Umbilical cord (tissue), 2 donors: ENCODE data around the gene VGLL4. TPM values are rescaled to one million over a fixed set of nuclear protein-coding genes. Genes with fewer than 3 reads are reported as not detected.
"Not testable (repeated sequence)": the region's sequence is repeated elsewhere in the genome, so short reads cannot be mapped to it uniquely, and the experiment has no call there.

Experiments used
- DNase-seq: peaks from one replicate; pipeline ENCODE4 v3.0.0-alpha.2; 2015; ENCODE audit warnings: low spot score
- total RNA-seq: library from RNA; depleted of rRNA; stranded (reverse); fragments of >200 nt; gene quantifications from one replicate; pipeline ENCODE4 v1.2.3, GENCODE V29; 2014; ENCODE audit warnings: low replicate concordance; ENCODE audit not compliant: insufficient read depth

Gene VGLL4
- total RNA-seq, 1 donor from 2014 or later, result 122 TPM

- DNase-seq, result no peak
These were observed 55.9 kb downstream of the VGLL4 start for GRCh38 chr3:11587766-11588165.

- DNase-seq, result no peak
These were observed 59.1 kb downstream of the VGLL4 start for GRCh38 chr3:11584570-11584969.

GRCh38 chr3:11583638-11584046 is 60.1 kb downstream of the VGLL4 start:
- DNase-seq, result no peak

- DNase-seq, result peak; percentile 67
These were observed 60.5 kb downstream of the VGLL4 start for GRCh38 chr3:11583235-11583634.

- DNase-seq, result peak; percentile 97
These were observed 61.3 kb downstream of the VGLL4 start for GRCh38 chr3:11582191-11582968.

- no peak for DNase-seq
These were observed 62.2 kb downstream of the VGLL4 start for GRCh38 chr3:11581237-11582190.

- no peak for DNase-seq
These were observed 63.1 kb downstream of the VGLL4 start for GRCh38 chr3:11580645-11581044.

GRCh38 chr3:11578169-11578568 is 65.5 kb downstream of the VGLL4 start:
- DNase-seq, result no peak

GRCh38 chr3:11576453-11576852 is 67.3 kb downstream of the VGLL4 start:
- DNase-seq, result no peak

GRCh38 chr3:11575677-11576076 is 68.0 kb downstream of the VGLL4 start:
- DNase-seq, result no peak

- DNase-seq, result no peak
These were observed 68.6 kb downstream of the VGLL4 start for GRCh38 chr3:11574981-11575669.

GRCh38 chr3:11572660-11573059 is 71.1 kb downstream of the VGLL4 start:
- not testable (repeated sequence) for DNase-seq

GRCh38 chr3:11570789-11571495 is 72.8 kb downstream of the VGLL4 start:
- DNase-seq, result no peak

- DNase-seq, result no peak
These were observed 73.5 kb downstream of the VGLL4 start for GRCh38 chr3:11570251-11570650.

GRCh38 chr3:11569156-11569741 is 74.5 kb downstream of the VGLL4 start:
- no peak for DNase-seq

- peak; percentile 60 for DNase-seq
These were observed 75.1 kb downstream of the VGLL4 start for GRCh38 chr3:11568503-11569155.

GRCh38 chr3:11567516-11568467 is 75.9 kb downstream of the VGLL4 start:
- DNase-seq, result no peak

GRCh38 chr3:11566916-11567315 is 76.8 kb downstream of the VGLL4 start:
- DNase-seq, result no peak

- no peak for DNase-seq
These were observed 77.2 kb downstream of the VGLL4 start for GRCh38 chr3:11566478-11566877.
